ENCODE results near the gene ATP2C2.

- TF ChIP-seq CTCF (conservative IDR thresholded peaks at IDR 0.05; ENCODE audit: low read length) (no peak), EZH2phosphoT487 (IDR thresholded peaks at IDR 0.05; ENCODE audit: borderline replicate concordance) (no peak)
Observed at GRCh38 chr16:84396537-84397008, 28.2 kb downstream of the ATP2C2 start.

Measured in Loucy (cell line).